HepG2 (cell line): ENCODE results near the gene IFNL1. TPM values are rescaled to one million over a fixed set of nuclear protein-coding genes. Genes with fewer than 3 reads are reported as not detected.

Experiments used
- ATAC-seq: fragments of 200-7000 bp; cut with Tn5 transposase; 3 replicates; pipeline ENCODE4 v1.9.1; 2020; ENCODE audit warnings: mild to moderate bottlenecking, moderate library complexity
- BruUV-seq: library from RNA; stranded (reverse); fragments of 400-500 nt; replicated peaks from 2 replicates; lab custom pipeline; 2021; lab: Mats Ljungman, UMichigan
- CTCF ChIA-PET: fragments of 300-600 bp; formaldehyde crosslinking; extraction: SDS; loops from one replicate; lab custom pipeline; 2021; ENCODE audit warnings: low total read pairs, inconsistent platforms, low intra/inter-chr PET ratio; lab: Yijun Ruan, JAX
- POLR2A ChIA-PET: fragments of 350-600 bp; sonication (Branson Sonifier 250); formaldehyde crosslinking; loops from one replicate; lab custom pipeline; 2020; ENCODE audit warnings: antibody characterized with exemption, inconsistent platforms; lab: Yijun Ruan, JAX
- DNase-seq: peaks from one replicate; pipeline ENCODE4 v3.0.0-alpha.2; 2015; ENCODE audit warnings: low spot score
- FAIRE-seq: peaks from 3 replicates; lab custom pipeline; 2011; peaks lifted over from hg19 to GRCh38; lab: Jason Lieb, UNC
- H2AFZ ChIP-seq: one replicate; pipeline ENCODE4 v1.6.1; 2011; ENCODE audit warnings: low read length, inconsistent platforms
- H3K27ac ChIP-seq: fragments of 300-600 bp; 3 replicates; pipeline ENCODE4 v1.8.0; 2011; ENCODE audit warnings: mixed run types, mild to moderate bottlenecking, mixed read lengths, low read length, inconsistent platforms; ENCODE audit not compliant: insufficient read depth; ENCODE audit errors: extremely low read length
- H3K27me3 ChIP-seq, 2 experiments: fragments of 200-600 bp in 1 of 2; 2 replicates in 1 of 2; 3 replicates in 1 of 2; pipeline versions ENCODE4 v1.6.0 to v1.8.0; 2011; ENCODE audit warnings: low read length in 2 of 2, mild to moderate bottlenecking in 2 of 2, moderate library complexity in 2 of 2, inconsistent platforms in 1 of 2; ENCODE audit not compliant: insufficient read depth in 2 of 2, control insufficient read depth in 1 of 2
- H3K36me3 ChIP-seq, 2 experiments: fragments of 200-600 bp in 1 of 2; replicated peaks in 1 of 2; 2 replicates in 1 of 2; 3 replicates in 1 of 2; pipeline versions ENCODE4 v1.5.1 to v1.8.0; 2011; ENCODE audit warnings: low read length in 2 of 2, inconsistent platforms in 1 of 2; ENCODE audit not compliant: insufficient read depth in 2 of 2, control insufficient read depth in 1 of 2
- H3K4me1 ChIP-seq: 2 replicates; pipeline ENCODE4 v1.5.1; 2012; ENCODE audit warnings: low read length, inconsistent platforms; ENCODE audit not compliant: insufficient read depth
- H3K4me2 ChIP-seq: 2 replicates; pipeline ENCODE4 v1.6.0; 2011; ENCODE audit warnings: low read depth, low read length, inconsistent platforms
- H3K4me3 ChIP-seq, 3 experiments: fragments of 200-600 bp in 1 of 3; sonication (generic), shearing (Covaris generic) in 1 of 3; replicated peaks in 1 of 3; 2 replicates each; pipeline ENCODE4 v1.5.1; 2011 to 2016; ENCODE audit warnings: low read length in 3 of 3, inconsistent platforms in 2 of 3, low read depth in 2 of 3, mild to moderate bottlenecking in 2 of 3, control low read depth in 1 of 3, mixed read lengths in 1 of 3; ENCODE audit not compliant: insufficient read depth in 1 of 3
- H3K79me2 ChIP-seq: one replicate; pipeline ENCODE4 v1.6.1; 2011; ENCODE audit warnings: low read length, inconsistent platforms; ENCODE audit not compliant: insufficient read depth
- H3K9ac ChIP-seq: 2 replicates; pipeline ENCODE4 v1.6.0; 2011; ENCODE audit warnings: mild to moderate bottlenecking, low read depth, low read length, inconsistent platforms; ENCODE audit not compliant: insufficient read depth
- H3K9me3 ChIP-seq: 2 replicates; pipeline ENCODE4 v1.5.1; 2012; ENCODE audit warnings: mild to moderate bottlenecking, low read length
- H4K20me1 ChIP-seq: 2 replicates; pipeline ENCODE4 v1.6.0; 2011; ENCODE audit warnings: inconsistent platforms, mild to moderate bottlenecking, low read length, moderate library complexity; ENCODE audit not compliant: insufficient read depth
- CAMTA2 ChIP-seq: sonication (generic); formaldehyde crosslinking; IDR thresholded peaks from 2 replicates; pipeline ENCODE4 v1.4.0; 2020; ENCODE audit warnings: mild to moderate bottlenecking, missing genetic modification reagents, borderline replicate concordance
- DRAP1 ChIP-seq: IDR thresholded peaks from 2 replicates; pipeline ENCODE4 v1.6.1; 2016; ENCODE audit warnings: missing genetic modification reagents, missing compliant biosample characterization
- HOXD1 ChIP-seq: sonication (generic); formaldehyde crosslinking; IDR thresholded peaks from 2 replicates; pipeline ENCODE4 v1.5.0; 2020; ENCODE audit warnings: missing genetic modification reagents
- JUND ChIP-seq: sonication (generic); formaldehyde crosslinking; IDR thresholded peaks from 2 replicates; pipeline ENCODE4 v1.8.0; 2022; ENCODE audit warnings: mild to moderate bottlenecking, missing genetic modification reagents
- MNT ChIP-seq: fragments of 450-650 bp; IDR thresholded peaks from 2 replicates; pipeline ENCODE4 v1.6.1; 2016
- POLR2AphosphoS5 ChIP-seq: IDR thresholded peaks from 2 replicates; pipeline ENCODE4 v1.6.1; 2012; ENCODE audit warnings: low read depth, low read length
- SMAD9 ChIP-seq: sonication (generic); formaldehyde crosslinking; IDR thresholded peaks from 2 replicates; pipeline ENCODE4 v1.5.1; 2020; ENCODE audit warnings: mild to moderate bottlenecking, missing genetic modification reagents
- STAT5B ChIP-seq: sonication (generic); formaldehyde crosslinking; IDR thresholded peaks from 2 replicates; pipeline ENCODE4 v1.4.0; 2020; ENCODE audit warnings: missing genetic modification reagents
- TOE1 ChIP-seq: sonication (generic); formaldehyde crosslinking; IDR thresholded peaks from 2 replicates; pipeline ENCODE4 v1.4.0; 2020; ENCODE audit warnings: mild to moderate bottlenecking, missing genetic modification reagents
- TP53 ChIP-seq: sonication (generic); formaldehyde crosslinking; conservative IDR thresholded peaks from 2 replicates; pipeline ENCODE4 v1.4.0; 2020; ENCODE audit warnings: missing genetic modification reagents
- TRIM24 ChIP-seq: sonication (generic); formaldehyde crosslinking; IDR thresholded peaks from 2 replicates; pipeline ENCODE4 v1.8.0; 2022; ENCODE audit warnings: mild to moderate bottlenecking, missing genetic modification reagents
- YEATS4 ChIP-seq: sonication (generic); formaldehyde crosslinking; IDR thresholded peaks from 2 replicates; pipeline ENCODE4 v1.4.0; 2020; ENCODE audit warnings: missing genetic modification reagents, borderline replicate concordance
- ZFP62 ChIP-seq: sonication (generic); formaldehyde crosslinking; IDR thresholded peaks from 2 replicates; pipeline ENCODE4 v1.4.0; 2020; ENCODE audit warnings: missing genetic modification reagents
- WGBS: methylation state at CpG from one replicate; pipeline ENCODE4 v1.1.6; 2017; ENCODE audit warnings: low lambda C conversion rate; 5-methylcytosine and 5-hydroxymethylcytosine counted together
- in situ Hi-C: cut with HindIII; loops from 2 replicates; pipeline ENCODE4 v1.10.0; 2017; ENCODE audit warnings: low pct_unique_long_range_greater_than_20kb; ENCODE audit not compliant: extremely low pct_ligation_motif_present
- intact Hi-C: fragments of 100-400 bp; cut with micrococcal nuclease; formaldehyde crosslinking; loops from one replicate; pipeline ENCODE4 v1.10.0; 2022; ENCODE audit not compliant: unreplicated experiment
- polyA plus RNA-seq, 8 experiments: library from polyadenylated mRNA; depleted of rRNA in 3 of 8; stranded (reverse) in 7 of 8; unstranded in 1 of 8; fragments of >200 nt; fragmentation: Illumina TruSeq in 4 of 8; extraction: Trizol in 4 of 8; gene quantifications; 2 replicates each; pipeline versions ENCODE4 v1.2.1 to v1.2.3, GENCODE V29; 2011 to 2016; ENCODE audit warnings: low read depth in 4 of 8, missing spikeins in 1 of 8, mixed read lengths in 1 of 8; ENCODE audit not compliant: insufficient read depth in 1 of 8
- total RNA-seq, 5 experiments: library from RNA; depleted of rRNA; stranded (reverse); fragments of >200 nt; fragmentation: Illumina TruSeq; extraction: Trizol; gene quantifications; 2 replicates each; pipeline ENCODE4 v1.2.3, GENCODE V29; 2016; ENCODE audit warnings: low read depth in 1 of 5

IFNL1 gene
- total and polyA plus RNA-seq, 2 of the 13 experiments (the other 11 are each of a cell fraction or from before 2014, with no cell fraction given) = not detected

- no peaks in the 10 kb centered on the region for H3K36me3 ChIP-seq
- H3K27me3 ChIP-seq = peaks cover 0 to 10% of the 10 kb centered on the region in 2 experiments; a peak in 2 of 5 replicates
- ChIA-PET POLR2A (no interaction called here), CTCF (no interaction called here)
- no peaks in the 10 kb centered on the region for H3K79me2 ChIP-seq
- H3K9me3 ChIP-seq = no peaks in the 10 kb centered on the region
- H2AFZ ChIP-seq = no peak overlapping the region
- BruUV-seq = no TSS peak
- H4K20me1 ChIP-seq = no peaks in the 10 kb centered on the region
- H3K4me3 ChIP-seq = no peak overlapping the region
- FAIRE-seq = no peak
- in situ Hi-C loops = no loop called here
- WGBS = 34% methylated on average over 4 of the region's 4 CpGs
- no peak overlapping the region for H3K4me2 ChIP-seq
- no peak for TF ChIP-seq SMAD9 (CRISPR knock-in tag)
- TF ChIP-seq ZFP62 = no peak
- TF ChIP-seq TRIM24 (CRISPR knock-in tag) = no peak
- TF ChIP-seq TP53 = no peak
- TF ChIP-seq POLR2AphosphoS5 = no peak
- TF ChIP-seq HOXD1 (CRISPR knock-in tag) = no peak
- TF ChIP-seq CAMTA2 (CRISPR knock-in tag) = no peak
- no peak for TF ChIP-seq MNT
- no peak for TF ChIP-seq STAT5B
- no peak for TF ChIP-seq TOE1 (CRISPR knock-in tag)
- no peak for TF ChIP-seq DRAP1 (CRISPR knock-in tag)
- no peak for TF ChIP-seq YEATS4 (CRISPR knock-in tag)
- no peak for TF ChIP-seq JUND (CRISPR knock-in tag)
- no peak for DNase-seq
- H3K27ac ChIP-seq = no peak overlapping the region
- ATAC-seq = no peak
- intact Hi-C loops = no loop called here
- H3K4me1 ChIP-seq = no peaks in the 10 kb centered on the region
- no peak overlapping the region for H3K9ac ChIP-seq
These were observed 2.8 kb upstream of the IFNL1 start for GRCh38 chr19:39293394-39293793.
